ENCODE results near the gene PPP1CA.

The PPP1CA gene

DNA sequence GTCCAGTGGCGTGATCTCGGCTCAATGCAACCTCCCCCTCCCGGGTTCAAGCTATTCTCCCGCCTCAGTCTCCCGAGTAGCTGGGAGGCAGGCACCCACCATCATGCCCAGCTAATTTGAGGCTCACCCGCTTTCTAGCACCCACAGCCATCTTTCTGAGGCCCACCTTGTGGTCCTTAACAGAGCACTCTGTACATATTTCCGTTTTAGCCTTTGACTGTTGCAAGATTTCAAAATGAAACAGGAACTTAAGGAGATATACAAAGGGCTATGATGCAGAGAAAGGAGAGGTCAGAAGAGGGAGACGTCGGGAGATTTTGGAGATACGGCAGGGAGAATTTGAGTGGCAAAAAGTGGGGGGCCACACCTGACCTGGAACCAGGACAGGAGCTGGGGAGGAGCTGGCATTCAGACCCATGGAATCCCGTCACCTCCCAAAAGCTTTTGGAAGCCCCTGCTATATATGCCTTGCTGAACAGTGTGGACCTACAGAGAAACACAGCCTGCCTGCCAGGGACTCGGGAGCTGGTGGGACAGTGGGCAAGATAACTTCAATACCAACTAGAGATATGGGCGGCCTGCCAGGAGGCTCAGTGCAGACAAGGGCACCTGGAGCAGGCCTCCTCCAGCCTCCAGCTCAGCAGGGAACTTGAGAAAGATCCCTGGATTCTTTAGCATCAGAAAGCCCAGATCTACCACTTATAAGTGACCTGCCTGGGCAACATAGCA, 20.2 kb downstream of the PPP1CA start:
- peak; percentile 81 for DNase-seq

DNA sequence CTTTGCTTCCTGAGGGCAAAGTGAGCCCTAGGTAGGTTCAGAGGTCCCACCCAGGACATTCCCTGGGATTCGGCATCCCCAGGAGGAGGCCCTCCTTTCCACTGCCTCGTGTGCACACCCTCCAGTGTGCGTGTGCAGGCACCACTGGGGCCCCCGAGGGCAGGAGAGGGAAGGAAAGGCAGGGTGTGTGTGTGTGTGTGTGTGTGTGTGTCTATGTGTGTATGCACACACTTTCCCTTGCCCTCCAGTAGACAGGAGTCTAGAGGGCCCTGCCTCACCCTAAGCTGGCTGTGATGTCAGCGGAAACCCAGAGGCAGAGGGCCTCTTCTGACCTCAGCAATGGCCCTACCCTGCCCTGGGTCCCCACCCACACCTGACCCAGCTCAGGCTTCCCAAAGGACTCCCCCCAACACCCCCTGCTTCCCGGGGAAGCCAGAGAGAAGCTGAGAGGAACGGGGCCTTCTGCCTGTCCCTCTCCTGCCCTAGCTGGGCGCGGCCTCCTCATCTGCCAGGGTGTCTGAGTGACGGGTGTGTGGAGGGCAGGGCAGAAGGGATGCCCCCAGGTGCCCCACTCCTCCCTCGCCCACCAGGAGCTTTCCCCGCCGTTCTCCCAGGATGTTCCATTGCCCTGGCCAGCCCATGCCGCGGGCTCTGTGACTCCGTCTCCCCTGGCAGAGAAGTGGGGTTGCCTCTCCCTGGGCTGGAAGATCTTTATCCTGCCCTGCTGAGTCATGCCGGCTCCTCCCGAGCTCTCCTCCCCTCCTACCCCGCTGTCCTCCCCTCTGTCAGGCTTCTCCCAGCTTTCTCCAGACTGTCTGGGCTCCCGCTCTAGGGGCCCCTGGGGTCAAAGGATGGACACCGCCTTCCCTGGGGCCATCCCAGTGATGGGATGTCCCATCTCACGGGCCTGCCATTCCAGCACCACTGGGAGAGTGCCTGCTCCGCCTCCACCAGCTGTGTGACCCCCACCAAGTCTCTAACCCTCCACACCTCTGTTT, 22.3 kb downstream of the PPP1CA start:
- DNase-seq = peak; percentile 25

DNA sequence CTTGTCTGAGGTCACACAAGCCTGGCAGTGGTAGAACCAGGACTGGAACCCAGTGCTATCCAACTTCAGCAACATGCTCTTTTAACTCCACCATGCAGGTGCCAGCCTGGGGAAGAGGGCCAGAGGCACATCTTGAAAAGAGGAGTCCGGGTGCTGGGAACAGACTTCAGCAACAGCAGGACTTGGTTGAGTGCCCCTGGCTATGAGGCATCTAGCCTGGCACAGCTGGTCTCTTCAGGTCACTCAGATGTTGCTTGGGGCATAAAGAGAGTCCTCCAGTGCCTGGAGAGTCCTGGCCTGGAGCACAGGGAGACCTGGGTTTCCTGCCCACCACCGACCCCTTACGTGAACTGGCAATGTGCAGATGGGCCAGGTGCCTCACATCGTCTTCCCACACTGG, 23.1 kb downstream of the PPP1CA start:
- no peak for DNase-seq

DNA sequence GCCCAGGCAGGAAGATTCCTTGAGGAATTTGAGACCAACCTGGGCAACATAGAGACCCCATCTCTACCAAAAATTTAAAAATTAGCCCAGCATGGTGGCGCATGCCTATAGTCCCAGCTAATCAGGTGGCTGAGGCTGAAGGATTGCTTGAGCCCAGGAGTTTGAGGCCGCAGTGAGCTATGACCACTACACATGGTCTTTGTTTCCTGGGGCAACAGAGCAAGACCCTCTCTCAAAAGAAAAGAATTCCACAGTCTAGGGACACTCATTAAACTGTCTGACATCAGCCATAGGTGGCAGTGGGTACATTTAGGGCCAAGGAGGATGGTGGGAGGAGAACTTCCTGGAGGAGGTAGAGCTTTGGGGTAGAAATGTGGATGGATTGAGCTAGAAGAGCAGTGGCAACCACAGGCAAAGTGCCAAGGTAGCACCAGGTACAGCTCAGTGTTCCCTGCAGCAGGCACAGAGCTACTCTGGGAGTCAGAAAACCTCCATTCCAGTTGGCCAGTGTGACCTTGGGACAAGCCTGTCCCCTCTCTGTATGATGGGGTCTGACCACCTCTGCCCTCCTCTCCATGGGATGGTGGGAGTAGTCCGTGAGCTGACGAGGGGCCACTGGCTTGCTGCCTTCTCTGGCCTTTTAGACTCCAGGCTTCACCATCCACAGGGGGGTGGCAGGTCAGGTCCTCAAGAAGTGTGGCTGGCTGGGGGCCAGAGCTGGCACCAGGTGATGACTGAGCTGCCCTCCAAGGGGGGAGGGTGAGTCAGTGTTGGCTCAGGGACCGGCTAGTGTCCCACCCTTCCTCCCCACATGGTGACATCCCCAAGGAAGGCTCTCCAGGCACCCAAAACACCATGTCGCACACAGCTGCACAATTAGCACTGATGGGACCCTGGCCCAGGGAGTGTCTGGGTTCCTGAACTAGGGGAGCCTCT, 24.5 kb downstream of the PPP1CA start:
- DNase-seq = no peak

DNA sequence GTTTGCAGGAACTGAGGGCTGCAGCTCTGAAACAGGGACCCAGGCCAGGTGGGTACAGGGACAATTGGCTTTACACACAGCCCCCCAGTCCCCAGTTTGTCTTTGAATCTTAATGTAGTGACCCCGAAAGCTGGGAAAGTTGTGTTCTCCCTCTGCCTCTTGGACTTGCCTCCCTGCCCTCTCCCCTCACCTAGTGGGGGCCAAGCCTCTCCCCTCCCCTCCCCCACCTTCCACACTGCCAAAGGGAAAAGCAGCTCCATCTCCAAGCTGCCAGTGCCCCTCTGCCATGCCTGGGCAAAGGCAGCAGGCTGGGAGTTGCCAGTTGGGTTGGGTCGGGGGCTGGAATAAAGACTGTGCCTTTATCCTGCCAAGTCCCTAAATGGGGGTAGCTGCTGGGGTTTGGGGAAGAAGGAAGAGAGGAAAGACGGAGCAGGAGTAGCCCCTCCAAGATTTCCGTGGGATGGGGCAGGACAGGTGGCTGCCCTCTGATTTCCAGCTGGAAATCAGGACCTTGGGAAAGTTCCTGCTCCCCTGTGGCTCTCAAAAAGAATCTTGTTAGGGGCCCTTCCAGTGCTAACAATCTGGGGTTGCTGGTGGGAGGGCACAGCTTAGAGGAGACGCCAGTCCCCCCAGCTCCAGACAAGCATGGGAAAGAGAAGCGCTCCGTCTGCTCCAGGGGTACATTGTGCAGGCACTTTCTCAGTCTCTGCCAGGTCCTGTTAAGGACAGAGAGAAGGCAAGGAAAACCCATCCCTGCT, 25.4 kb downstream of the PPP1CA start:
- no peak for DNase-seq

DNA sequence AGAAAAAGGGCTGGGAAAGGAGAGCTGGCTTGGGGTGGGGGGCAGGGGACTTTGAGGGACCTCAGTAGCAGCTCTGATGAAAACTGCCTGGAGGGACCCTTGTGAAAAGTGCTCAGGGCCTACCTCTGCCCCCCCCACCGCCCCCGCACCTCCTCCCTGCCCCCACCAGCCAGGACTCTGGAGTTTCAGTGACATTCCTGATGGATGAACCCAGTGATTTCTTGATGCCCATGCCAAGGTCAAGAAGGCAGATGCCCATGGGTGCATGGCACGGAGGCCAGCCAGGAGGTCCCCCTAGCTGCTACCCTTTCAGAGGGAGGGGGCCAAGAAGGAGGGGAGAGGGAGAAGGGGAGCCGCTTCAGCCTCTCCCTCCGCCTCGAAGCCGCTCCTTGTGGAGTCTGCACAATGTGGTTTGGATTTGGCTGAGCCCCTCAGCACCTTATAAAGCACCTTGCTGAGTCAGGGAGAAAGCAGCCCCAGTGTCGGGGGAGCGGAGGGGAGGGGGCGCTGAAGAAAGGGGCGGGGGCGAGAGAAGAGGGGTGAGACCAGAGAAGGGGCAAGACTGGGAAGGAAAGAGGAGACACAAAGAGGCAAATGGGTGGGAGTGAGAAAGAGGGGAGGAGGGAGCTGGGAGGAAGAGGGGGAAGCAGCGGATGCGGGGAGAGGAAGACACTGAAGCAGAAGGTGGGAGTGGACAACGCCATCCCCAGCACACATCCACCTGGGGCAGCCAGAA, 26.2 kb downstream of the PPP1CA start:
- DNase-seq = no peak

DNA sequence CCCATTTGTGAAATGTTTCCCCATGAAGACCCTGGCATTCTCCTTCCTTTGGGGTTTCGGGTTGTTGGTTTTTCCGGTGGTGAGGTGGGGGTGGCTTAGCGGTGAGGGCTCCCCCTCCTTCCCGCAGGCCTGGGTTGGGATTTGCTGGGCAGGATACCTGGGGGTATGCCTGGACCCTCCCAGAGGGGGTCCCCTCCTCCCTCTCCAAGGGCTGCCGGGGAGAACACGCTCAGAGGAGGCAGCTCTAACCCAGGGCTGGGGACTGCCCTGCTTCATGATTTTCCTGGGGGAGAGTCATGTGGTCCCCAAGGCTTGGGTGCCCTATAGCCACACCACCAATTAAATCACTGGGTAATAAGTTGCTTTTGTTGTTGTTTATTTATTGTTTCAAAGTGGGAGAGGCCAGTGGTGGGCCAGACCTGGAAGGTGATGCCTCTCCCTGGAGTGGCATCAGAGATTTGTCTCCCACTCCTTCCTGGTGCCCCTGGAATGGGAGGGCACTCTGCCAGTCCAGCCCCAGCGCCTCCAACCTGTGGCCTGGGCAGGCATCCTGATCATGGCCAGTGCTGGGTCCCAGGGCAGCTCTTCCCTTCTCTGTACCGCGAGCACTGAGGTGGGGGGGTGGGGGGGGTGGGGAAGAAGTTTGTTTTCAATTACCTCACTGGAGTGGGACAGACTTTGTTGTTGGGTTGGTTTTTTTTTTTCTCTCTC, 26.9 kb downstream of the PPP1CA start:
- DNase-seq = no peak

DNA sequence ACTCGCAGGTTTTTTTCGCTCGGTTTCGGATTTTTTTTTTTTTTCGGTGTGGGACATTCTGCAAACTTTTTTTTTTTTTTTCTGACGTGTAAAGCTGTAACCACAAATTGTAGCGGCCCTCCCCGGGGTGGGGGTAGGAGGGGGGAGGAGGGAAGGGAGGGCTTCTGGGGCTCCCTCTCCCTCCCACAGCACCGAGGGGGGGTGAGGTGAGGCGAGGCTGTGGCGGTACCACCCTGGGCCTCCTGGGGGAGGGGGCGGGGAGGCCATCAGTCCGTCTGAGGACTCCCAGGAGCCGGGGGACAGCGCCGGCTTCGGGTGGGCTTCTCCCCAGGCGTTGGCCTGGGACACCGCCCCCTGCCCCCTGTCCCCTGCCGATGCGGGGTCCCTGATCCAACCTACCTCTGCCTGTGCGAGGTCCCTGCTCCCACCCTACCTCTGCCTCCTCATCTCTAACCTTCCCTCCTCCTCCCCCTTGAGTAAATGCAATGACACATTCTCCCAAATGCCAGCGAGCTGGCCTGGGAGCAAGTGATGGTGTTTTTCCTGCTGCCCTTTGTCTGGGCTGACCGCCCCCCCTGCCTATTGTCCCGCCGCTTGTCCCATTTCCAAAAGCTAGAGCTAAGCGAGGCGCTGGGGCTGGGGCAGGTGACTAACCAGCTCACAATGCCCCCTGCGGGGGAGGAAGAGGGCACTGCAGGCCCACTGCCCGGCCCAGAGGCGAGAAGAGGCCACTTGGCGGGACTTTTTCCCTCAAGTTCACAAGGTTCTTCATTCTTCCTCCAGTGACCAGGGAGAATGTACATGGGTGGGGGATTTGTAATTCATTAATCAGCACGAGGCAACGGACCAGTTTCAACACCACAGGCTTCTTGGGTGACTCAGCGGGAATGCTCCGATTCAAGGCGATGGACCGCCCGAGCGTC, 27.7 kb downstream of the PPP1CA start:
- peak; percentile 95 for DNase-seq

DNA sequence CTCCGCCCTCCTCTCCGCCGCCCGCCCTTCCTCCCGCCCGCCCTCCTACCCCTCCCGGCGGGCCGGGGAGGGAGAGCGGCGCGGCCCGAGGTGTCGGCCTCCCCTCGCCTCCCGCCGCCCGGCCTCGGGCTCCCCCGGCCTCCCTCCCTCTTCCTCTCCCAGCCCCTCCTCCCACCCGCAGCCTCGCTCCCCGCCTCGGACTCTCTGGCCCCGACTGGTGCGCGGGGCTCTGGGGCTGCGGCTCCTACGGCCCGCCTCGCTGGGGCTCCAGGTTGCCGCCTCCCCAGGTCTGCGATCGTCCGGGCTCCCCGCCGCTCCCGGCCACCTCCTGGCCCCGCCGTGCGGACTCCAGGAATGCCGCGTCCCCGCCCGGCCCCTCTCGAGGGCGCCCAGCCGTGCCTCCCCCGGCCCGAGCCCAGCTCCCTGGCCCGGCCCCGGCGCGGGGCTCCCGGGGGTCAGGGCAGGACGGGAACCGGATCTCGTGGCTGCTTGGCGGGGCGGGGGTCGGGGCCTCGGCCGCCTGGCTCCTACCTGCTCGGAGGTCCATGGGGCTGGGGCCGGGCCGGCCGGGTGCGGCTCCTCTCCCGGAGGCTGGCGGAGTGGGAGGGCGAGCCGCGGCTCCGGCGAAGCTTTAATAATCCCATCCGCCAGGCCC, 28.5 kb downstream of the PPP1CA start, which contains the start of gene CLCF1:
CLCF1 (minus strand) TSS at position 606 of the 655 bp plus-strand sequence; CDS start at position 547, 59 bp downstream.
- peak; percentile 52 for DNase-seq

DNA sequence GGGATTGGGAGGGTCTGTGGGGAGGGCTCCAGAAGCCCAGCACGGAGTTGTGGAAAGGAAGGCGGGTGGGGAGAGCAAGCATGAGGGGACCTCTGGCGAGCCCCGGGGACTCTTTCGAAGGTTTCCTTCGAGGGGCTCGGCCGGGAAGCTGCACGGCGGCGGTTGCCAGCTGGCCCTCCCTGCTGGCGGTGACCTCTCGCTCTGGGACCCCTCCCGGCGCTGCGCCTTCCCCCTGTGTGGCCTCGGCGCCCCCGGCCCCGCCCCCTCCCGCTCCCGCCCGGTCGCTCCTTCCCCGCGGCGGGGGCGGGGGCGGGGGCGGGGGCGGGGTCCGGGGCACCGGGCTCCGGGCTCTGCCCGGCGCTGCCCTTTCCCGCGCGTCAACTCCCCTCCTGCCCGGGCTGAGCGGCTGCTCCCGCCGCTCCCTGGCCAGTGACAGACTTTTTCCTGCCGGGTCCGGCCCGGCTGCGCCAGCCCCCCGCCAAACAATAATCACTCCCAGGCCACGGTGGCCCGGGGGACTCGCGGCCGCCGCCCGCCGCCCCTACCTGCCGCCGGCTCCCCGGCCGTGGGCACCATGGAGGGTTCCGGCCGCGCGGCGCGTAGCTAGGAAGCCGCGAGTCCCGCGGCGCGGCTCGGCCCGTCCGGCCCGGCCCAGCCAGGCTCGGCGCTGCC, 29.2 kb downstream of the PPP1CA start:
- no peak for DNase-seq

DNA sequence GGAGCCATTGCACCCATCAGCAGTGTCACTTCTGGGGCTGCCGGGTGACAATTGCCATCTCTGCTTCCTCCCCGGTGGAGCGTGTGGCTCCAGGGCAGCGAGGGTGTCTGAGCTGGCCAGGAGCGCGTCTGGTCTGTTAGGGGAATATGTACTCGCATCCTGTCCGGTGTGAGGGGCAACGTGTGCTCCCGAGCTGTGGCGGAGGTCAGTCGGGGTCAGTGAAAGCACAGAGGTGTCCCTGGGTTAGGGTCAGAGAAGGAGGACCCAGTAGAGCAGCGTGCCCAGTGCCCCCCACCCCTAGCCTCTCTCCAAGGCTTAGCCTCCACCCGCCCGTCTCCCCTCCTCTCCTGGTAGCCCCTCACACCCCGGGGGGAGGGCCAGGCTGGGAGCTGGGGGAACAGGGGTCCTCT, 29.7 kb downstream of the PPP1CA start:
- no peak for DNase-seq

DNA sequence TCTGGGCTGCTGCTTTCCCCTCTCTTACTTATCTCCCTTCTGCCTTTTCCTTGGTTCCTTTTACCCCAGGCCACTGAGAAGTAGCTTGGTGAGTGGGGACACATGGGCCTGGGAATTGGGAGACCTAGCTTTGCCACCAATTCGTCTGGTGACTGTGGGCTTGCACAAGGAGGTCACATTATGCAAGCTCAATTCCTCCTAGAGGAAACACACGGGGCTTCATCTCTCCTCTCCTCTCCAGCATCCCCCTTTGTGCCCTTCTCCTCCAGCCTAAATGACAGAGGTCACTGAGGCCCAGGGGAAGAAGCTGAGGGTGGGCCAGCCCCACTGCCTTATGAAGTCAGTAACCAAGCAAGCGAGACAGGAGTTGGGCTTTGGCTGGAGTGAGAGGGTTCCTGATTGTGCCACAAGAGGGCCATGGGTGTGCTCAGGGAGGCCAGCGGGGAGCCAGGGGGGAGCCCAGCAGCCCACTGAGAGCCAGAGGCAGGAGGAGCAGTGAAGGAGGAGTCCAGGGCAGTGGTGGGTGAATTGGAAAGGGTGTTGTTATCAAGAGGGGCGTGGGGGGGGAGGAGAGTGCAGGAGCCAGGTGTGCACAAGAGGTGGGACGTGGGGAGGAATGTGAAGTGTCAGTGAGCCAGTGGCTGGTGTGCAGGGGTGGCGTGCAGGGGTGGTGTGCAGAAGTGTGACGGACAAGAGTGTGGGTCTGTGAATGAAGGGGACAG, 30.3 kb downstream of the PPP1CA start:
- peak; percentile 73 for DNase-seq

DNA sequence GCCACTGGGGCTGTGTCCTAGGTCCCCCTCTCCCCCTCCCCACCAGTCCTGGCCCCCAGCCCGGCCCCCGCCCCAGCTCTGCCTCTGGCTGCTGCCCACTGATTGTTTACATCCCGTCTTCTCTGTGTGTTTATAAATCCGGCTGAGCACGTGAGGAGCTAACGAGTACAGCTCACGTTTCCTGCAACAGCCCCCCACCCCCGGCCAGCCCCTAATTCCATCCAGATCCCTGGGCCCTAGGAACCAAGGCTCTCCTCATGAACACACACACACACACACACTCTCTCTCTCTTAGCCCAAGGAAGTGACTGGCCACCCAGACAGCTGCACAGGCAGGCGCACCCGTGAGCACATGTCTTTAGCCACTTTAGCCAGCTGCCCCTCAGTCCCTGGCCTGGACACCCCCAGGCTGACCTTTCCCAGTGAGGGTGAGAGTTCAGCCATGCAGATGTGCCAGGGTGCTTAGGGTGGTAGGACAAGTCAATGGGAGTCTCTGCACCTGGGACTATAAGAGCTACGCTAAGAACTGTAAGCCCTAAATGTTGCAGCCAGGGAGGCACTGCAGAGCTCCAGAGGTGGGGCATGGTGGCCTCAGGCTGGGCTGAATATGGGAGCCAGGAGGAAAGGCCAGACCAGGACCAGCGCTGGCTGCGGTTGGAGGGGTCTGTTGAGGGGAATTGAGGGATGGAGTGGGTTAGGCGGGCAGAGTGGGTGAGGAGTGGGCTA, 31.1 kb downstream of the PPP1CA start:
- DNase-seq = no peak

DNA sequence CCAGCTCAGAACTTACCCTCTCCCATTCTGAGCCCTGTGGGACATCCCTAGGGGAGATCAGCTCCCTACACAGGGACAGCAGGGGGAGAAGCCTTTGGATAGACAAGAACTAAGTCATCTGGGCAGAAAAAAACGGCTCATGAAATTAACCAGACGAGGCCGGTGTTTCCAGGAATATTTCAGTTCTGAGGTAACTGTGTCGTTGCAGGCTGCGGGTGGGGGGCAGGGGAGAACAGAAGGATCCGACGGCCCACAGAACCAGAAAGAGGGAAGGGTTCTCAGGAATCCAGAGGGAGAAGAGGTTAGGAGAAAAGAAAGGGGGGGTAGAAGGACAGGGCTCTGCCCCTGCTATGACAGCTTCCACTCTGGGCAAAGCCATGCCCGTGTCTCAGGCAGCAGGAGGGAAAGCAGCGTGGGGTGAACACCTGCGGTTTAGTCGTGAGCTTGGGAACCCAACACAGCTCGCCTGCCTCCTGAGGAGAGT, 31.8 kb downstream of the PPP1CA start:
- no peak for DNase-seq

DNA sequence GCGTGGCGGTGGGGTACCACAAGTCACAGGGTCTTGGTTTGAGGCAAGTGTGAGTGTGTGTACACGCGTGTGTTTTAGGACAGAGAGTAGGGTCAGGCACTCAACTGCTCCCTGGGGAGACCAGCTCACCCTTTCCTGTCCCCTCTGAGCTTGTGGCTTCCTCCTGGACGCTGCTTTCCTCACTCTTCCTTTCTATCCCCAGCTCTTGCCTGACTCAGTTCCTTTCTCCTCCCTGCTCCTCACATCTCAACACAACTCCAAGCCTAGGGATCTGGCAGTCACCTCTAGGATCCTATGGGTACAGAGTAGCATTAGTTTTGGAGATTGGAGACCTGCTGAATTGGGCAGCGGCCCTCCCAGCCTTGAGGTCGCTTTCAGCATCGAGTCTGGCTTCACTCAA, 32.4 kb downstream of the PPP1CA start:
- DNase-seq = no peak

DNA sequence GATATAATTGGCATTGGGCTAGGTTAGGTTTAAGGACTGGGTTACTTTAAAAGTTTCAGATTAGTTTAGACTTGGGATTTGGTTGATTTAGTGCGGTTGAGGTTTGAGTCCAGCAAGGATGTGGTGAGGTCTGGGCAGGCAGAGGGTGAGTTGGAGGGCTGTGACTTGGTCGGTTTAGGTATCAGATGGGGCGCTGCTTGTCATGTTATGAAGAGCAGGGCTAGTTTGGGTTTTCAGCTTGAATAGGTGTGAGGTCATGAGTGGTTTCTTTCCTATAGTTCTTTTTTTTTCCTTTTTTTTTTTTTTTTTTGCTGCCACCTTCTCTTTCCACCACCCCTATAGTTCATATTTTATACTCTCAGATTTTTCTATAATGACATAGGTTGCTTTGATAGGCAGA, 33.0 kb downstream of the PPP1CA start:
- DNase-seq = no peak

Data from inflammatory macrophage treated with lipopolysaccharide for 4 hours (primary cell).